GM12864 (cell line): ENCODE measurements around the gene SEC24D.
A peak's percentile ranks its signal among the peaks of the same experiment; 100 is the strongest.

Experiments
- DNase-seq: peaks from one replicate; pipeline ENCODE4 v3.0.0-alpha.2; 2011; ENCODE audit warnings: low read depth
- H3K4me3 ChIP-seq: 2 replicates; pipeline ENCODE4 v1.5.1; 2011; ENCODE audit warnings: mild to moderate bottlenecking, low read depth, low read length, control low read depth
- TF ChIP-seq, protein P1 (sequence below): IDR thresholded peaks from 2 replicates; pipeline ENCODE4 v1.5.1; 2011; ENCODE audit warnings: low read depth, mild to moderate bottlenecking, moderate library complexity, low read length, control low read depth, inconsistent platforms; ENCODE audit errors: missing control alignments

The SEC24D gene

DNA sequence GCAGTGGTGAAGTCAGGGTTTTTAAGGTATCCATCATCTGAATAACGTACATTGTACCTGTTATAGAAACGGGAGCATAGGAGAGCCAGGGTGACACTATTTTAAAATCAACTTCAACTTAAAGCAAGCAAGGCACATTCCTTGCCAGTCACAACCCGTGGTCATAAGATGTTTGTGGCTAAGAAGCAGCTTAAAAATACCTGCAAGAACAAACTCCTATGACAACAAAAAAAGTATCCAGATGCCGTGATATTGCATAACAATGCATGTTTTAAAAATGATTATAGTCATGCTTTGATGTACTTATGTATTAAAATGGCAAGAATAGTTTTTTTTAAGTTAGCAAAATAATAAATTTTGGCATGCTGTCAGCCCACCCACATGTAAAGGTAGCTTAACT is 36.3 kb upstream of the SEC24D start:
- TF ChIP-seq, protein P1, sequence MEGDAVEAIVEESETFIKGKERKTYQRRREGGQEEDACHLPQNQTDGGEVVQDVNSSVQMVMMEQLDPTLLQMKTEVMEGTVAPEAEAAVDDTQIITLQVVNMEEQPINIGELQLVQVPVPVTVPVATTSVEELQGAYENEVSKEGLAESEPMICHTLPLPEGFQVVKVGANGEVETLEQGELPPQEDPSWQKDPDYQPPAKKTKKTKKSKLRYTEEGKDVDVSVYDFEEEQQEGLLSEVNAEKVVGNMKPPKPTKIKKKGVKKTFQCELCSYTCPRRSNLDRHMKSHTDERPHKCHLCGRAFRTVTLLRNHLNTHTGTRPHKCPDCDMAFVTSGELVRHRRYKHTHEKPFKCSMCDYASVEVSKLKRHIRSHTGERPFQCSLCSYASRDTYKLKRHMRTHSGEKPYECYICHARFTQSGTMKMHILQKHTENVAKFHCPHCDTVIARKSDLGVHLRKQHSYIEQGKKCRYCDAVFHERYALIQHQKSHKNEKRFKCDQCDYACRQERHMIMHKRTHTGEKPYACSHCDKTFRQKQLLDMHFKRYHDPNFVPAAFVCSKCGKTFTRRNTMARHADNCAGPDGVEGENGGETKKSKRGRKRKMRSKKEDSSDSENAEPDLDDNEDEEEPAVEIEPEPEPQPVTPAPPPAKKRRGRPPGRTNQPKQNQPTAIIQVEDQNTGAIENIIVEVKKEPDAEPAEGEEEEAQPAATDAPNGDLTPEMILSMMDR, result no peak
- DNase-seq, result no peak
- no peak overlapping the region for H3K4me3 ChIP-seq

DNA sequence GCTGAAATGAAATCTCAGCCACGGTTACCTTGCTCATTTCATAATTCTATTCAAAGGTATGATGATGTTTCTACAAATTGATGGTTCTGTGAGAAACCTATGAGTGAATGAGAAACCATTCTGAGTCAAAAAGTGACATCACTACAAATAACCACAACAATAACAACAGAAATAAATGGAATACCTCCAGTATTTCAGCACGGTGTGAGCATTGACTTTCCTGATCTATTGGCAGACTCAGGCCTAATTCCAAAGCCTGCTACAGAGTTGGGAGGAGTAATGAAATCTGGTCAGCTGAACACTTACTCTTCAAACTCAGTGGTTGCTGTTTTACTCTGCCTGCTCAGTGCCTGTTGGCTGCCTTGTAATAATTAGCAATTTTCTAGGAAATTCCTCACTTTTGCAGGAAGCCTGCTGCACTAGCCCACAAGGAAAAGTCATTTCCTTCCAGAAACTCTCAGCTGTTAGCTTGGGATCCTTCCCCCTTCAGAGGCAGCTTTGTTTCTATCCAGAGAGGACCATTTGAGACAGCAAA is 33.9 kb upstream of the SEC24D start:
- H3K4me3 ChIP-seq, result no peak overlapping the region
- TF ChIP-seq, protein P1, result no peak
- DNase-seq, result no peak

DNA sequence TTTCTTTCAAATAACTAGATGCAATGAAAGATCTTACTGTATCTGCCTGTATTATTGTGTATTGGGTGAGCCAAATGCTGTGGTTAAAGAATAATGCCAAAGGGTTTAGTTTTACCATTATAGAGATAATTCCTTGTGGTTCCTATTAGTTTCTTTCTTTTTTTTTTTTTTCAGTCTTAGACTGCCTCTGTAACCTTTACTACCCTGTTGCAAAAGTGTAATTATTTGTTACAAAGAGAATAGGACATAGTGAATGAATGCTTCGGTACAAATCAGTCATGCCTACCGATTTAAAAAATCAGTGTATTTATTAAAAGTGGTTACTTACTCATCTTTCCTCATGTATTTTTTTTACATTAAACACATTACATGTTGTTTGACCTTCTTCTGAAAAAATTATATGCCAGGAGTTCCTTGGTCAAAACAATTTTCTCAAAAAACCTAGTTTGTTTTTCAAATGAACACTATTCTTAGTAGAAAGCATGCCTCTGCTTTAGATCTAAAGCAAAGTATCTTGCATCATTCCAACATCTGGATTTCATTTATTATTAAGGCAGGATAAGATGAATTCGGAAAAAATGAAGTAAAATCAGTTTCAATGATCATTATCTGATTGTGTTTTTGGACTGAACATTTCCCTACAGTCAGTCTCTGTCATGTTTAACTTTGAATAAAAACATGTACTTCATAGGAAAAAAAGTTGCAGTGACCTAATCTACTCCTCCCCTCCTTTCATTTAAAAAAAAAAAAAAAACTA is 31.6 kb upstream of the SEC24D start:
- no peak overlapping the region for H3K4me3 ChIP-seq
- TF ChIP-seq, protein P1, result no peak
- no peak for DNase-seq

DNA sequence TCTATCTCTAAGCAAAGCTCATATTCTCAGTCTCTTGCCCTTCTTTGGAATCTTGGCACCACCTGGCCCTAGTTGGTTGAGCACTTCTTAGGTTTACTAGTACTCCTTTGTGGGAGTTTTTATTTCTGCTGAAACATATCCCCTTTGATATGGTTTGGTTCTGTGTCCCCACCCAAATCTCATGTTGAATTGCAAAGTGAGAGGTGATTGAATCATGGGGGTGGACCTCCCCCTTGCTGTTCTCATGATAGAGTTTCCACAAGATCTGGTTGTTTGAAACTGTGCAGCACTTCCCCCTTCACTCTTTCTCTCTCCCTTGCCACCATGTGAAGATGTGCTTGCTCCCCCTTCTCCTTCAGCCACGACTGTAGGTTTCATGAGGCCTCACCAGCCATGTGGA is 30.5 kb upstream of the SEC24D start:
- no peak overlapping the region for H3K4me3 ChIP-seq
- TF ChIP-seq, protein P1, result no peak
- no peak for DNase-seq

DNA sequence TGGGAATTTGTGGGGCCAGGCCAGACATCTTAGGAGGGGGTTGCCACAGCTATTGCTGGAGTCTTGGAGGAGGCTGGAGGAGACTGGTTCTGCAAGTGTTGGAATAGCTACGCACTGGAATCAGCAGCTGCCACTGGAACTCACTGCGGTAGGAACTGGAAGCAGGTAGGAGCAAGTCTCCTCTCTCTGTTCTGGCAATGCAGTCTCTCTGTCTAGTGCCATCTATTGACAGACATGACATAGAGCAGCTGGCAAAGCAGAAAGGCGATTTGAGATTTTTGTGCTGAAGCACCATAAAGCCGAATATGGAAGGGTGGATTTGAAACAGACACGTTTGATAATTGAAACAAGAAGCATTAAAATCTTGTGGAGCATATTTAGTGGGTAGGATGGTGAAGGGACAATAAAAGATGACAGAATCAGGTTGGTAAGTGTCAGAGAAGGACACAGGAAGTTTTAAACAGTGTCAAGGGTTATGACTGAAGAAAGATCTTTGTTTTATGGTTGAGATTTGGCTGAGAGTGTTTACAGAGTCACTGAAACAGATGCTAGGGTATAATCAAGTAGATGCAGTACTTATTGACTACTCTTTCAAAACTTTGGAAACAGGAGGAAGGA is 29.3 kb upstream of the SEC24D start:
- TF ChIP-seq, protein P1, result peak; percentile 83
- DNase-seq, result peak; percentile 19
- H3K4me3 ChIP-seq, result no peak overlapping the region

DNA sequence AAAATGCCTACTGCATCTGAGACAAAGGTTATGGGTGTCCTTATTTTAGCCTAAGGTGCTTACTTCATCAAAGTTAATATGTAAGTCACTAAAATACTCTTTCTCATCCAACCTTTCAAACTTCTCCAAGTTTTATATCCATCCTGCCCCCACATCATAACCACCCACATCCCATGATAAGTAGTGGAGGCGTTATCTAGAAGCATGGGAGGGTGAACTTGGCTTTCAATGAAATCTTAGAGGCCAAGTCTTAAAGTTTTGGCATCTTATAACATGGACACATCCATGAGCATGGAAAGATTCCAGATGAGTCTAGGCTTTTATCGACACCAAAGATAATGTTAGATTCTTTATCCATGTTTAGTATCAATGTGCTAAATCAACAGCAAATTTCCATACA is 22.9 kb upstream of the SEC24D start:
- no peak for DNase-seq
- TF ChIP-seq, protein P1, result no peak
- no peak overlapping the region for H3K4me3 ChIP-seq
